Cardiac fibroblast (primary cell): ENCODE data around the gene EMP1.
A peak's percentile ranks its signal among the peaks of the same experiment; 100 is the strongest.

Source experiments
- DNase-seq, 2 donors: peaks; one replicate each; pipeline versions ENCODE4 v3.0.0 to v3.0.0-alpha.2; 2010; ENCODE audit warnings: low read depth in 2 of 2
- H3K4me3 ChIP-seq, 2 donors: replicated peaks in 1 of 2; 1 replicate in 1 of 2; 2 replicates in 1 of 2; pipeline ENCODE4 v1.5.1; 2011; ENCODE audit warnings: low read depth in 2 of 2, low read length in 2 of 2, mild to moderate bottlenecking in 2 of 2, moderate library complexity in 1 of 2
- TF ChIP-seq, protein P1 (sequence below): IDR thresholded peaks from one replicate; pipeline ENCODE4 v1.5.1; 2011; ENCODE audit warnings: low read depth, mild to moderate bottlenecking, low read length, inconsistent platforms

The EMP1 gene

DNA sequence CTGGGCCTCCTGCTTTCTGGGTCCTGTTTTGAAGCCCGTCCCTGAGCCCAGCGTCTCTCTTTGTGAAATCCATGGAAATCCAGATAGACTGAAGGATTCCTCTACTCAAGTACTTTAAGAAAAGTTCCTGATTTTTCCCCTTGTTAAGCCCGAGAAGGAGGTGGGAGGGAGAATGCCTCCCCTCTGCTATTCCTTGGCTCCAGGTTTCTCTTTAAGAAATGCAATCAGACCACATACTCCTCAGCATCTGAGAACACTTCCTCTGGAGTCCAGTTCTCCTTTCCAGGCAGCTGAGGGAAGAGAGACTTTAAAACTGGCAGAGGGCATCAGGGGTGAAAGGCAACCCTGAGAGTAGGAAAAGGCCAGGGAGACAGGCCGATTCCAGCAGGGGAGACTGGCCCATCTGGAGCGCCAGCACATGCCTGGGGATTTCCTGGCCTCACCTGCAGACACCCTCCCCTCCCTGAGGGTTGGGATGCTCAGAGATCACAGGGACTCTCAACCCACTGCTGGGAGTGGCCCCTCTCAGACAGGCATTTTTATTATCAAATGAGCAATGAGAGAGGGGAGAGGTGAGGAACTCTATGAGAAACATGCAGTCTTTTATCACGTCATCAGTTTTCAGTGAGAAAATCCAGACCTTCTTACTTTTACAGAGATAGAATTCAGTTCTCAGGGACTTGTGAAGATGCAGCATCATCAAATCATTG lies 2.0 kb upstream of the EMP1 start:
- DNase-seq: peak in 1 of 2 donors; percentile 47
- TF ChIP-seq, protein P1, sequence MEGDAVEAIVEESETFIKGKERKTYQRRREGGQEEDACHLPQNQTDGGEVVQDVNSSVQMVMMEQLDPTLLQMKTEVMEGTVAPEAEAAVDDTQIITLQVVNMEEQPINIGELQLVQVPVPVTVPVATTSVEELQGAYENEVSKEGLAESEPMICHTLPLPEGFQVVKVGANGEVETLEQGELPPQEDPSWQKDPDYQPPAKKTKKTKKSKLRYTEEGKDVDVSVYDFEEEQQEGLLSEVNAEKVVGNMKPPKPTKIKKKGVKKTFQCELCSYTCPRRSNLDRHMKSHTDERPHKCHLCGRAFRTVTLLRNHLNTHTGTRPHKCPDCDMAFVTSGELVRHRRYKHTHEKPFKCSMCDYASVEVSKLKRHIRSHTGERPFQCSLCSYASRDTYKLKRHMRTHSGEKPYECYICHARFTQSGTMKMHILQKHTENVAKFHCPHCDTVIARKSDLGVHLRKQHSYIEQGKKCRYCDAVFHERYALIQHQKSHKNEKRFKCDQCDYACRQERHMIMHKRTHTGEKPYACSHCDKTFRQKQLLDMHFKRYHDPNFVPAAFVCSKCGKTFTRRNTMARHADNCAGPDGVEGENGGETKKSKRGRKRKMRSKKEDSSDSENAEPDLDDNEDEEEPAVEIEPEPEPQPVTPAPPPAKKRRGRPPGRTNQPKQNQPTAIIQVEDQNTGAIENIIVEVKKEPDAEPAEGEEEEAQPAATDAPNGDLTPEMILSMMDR: no peak

DNA sequence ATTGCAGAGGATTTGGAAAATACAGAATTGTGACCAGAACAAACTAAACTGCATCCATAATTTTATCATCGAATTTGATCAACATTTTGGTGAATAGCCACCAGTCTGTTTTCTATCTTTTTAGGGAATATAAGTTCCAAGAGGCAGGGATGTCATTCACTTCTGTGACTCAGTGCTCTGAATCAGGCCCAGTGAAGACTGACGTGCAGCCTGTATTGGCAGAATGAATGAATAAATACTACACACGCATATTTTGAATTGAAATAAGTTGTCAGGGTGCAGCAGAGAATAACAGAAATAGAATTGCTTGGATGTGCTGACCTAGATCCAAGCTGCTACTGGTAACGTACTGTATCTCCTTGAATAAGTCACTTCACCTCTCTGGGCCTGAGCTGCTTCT lies 1.3 kb upstream of the EMP1 start:
- TF ChIP-seq, protein P1: no peak
- no peak overlapping the region for H3K4me3 ChIP-seq

More for the DNA sequence above, 2.0 kb upstream of the EMP1 start:
- H3K4me3 ChIP-seq: no peak overlapping the region

GRCh38 chr12:13195785-13196129 lies 769 bp upstream of the EMP1 start:
- TF ChIP-seq, protein P1: no peak
- H3K4me3 ChIP-seq: no peak overlapping the region
- DNase-seq: peak in 1 of 2 donors; percentile 58

More for the DNA sequence above, 1.3 kb upstream of the EMP1 start:
- peak in 1 of 2 donors; percentile 58 for DNase-seq

- TF ChIP-seq, protein P1: no peak
Measured at GRCh38 chr12:13197032-13197431, 506 bp downstream of the EMP1 start.

GRCh38 chr12:13197526-13198143 lies 1.1 kb downstream of the EMP1 start:
- H3K4me3 ChIP-seq: peak overlapping the region; percentile 67 to 84
- peak; percentile 68 to 76 for DNase-seq
- TF ChIP-seq, protein P1: no peak

More at GRCh38 chr12:13197032-13197431, 506 bp downstream of the EMP1 start:
- H3K4me3 ChIP-seq: peak overlapping the region; percentile 67 to 84
- no peak for DNase-seq

DNA sequence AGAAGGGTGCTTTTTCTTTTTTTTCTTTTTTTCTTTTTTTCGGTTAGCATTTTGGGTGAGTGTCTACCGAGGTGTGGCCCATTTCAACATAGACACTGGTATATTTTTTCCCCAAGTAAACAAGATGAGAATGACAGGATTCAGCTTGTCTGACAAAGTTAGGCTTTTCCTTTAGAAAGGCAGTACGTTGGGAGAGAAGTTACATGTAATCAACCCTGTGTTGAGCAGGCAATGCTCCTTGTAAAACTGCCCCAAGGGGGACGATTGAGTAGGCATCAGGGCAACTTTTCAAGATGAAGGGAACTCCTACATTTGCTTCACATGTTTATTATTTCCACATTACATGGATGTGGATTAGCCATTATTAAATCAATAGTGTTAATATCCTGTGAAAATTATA lies 1.7 kb downstream of the EMP1 start:
- peak in 1 of 2 donors; percentile 34 for DNase-seq
- H3K4me3 ChIP-seq: peak overlapping the region; percentile 67 to 84
- TF ChIP-seq, protein P1: no peak

GRCh38 chr12:13198876-13199275 lies 2.4 kb downstream of the EMP1 start:
- H3K4me3 ChIP-seq: peak overlapping the region; percentile 67 to 84
- DNase-seq: peak; percentile 63 to 80
- TF ChIP-seq, protein P1: no peak
